Measurements from ENCODE around the gene BBS1. TPM values are rescaled to one million over a fixed set of nuclear protein-coding genes. Genes with fewer than 3 reads are reported as not detected.
A peak's percentile ranks its signal among the peaks of the same experiment; 100 is the strongest.
"Not testable (repeated sequence)": the region's sequence is repeated elsewhere in the genome, so short reads cannot be mapped to it uniquely, and the experiment has no call there.

BBS1 gene
- total RNA-seq, 4 donors from 2014 or later = 9.7 to 45.8 (median 17.1) TPM

DNA sequence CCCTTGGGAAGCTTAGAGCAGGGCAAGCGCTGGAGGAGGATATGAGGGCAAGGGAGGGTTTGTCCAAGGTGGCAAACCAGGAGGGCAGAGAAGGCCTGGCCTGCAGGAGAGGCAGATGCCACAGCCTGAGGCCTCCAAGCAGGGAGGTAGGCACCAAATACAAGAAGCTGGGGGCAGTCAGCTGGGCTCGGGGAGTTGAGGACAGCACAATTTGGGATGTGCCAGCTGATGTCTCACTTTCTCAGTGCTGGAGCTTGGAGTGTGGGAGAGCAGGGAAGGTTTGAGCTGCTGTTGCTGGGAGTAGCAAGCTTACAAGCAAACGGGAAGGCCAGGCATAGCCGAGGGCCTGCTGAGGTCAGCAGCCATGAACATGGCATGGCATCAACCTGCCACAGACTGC lies 31.5 kb downstream of the BBS1 start:
- Histone ChIP-seq H3K36me3 (peaks cover 0 to 65% (median 0%) of the 10 kb centered on the region in 3 donors), H3K9me3 (no peaks in the 10 kb centered on the region), H3K27me3 (no peaks in the 10 kb centered on the region), H3K4me1 (peaks cover 7 to 36% (median 24%) of the 10 kb centered on the region in 3 donors), H3K4me3 (no peak overlapping the region), H3K27ac (no peak overlapping the region)
- TF ChIP-seq CTCF (IDR thresholded peaks at IDR 0.05) (no peak), POLR2A (IDR thresholded peaks at IDR 0.05) (no peak)
- DNase-seq = no peak
- intact Hi-C loops (cut with DNase I) = no loop called here
- WGBS, 2 donors = 79 to 80% methylated on average over 2 to 4 of the region's 4 CpGs

- WGBS, 2 donors = 69 to 77% methylated on average over 10 of the region's 10 CpGs
- Histone ChIP-seq H3K9me3 (no peaks in the 10 kb centered on the region), H3K4me3 (no peak overlapping the region), H3K27ac (no peak overlapping the region), H3K4me1 (peaks cover 7 to 40% (median 26%) of the 10 kb centered on the region in 3 donors), H3K27me3 (no peaks in the 10 kb centered on the region), H3K36me3 (peaks cover 0 to 61% (median 0%) of the 10 kb centered on the region in 3 donors)
- TF ChIP-seq POLR2A (IDR thresholded peaks at IDR 0.05) (no peak), CTCF (IDR thresholded peaks at IDR 0.05) (no peak)
- DNase-seq = no peak
- intact Hi-C loops (cut with DNase I) = no loop called here
Measured at GRCh38 chr11:66542362-66542761, 31.9 kb downstream of the BBS1 start.

- no peak for DNase-seq
- Histone ChIP-seq H3K9me3 (no peaks in the 10 kb centered on the region), H3K4me1 (peaks cover 7 to 40% (median 26%) of the 10 kb centered on the region in 3 donors), H3K4me3 (peak overlapping the region in 2 of 4 donors; percentile 2 to 41), H3K36me3 (peaks cover 0 to 49% (median 0%) of the 10 kb centered on the region in 3 donors), H3K27me3 (no peaks in the 10 kb centered on the region), H3K27ac (peak overlapping the region; percentile 15 to 70 (median 52))
- 48 to 81% methylated on average over 4 of the region's 26 CpGs for WGBS, 2 donors
- intact Hi-C loops (cut with DNase I) = no loop called here
- no peak for TF ChIP-seq POLR2A (IDR thresholded peaks at IDR 0.05)
- peak; percentile 25 to 49 (median 36) for TF ChIP-seq CTCF (IDR thresholded peaks at IDR 0.05)
Measured at GRCh38 chr11:66543263-66544107, 33.0 kb downstream of the BBS1 start.

DNA sequence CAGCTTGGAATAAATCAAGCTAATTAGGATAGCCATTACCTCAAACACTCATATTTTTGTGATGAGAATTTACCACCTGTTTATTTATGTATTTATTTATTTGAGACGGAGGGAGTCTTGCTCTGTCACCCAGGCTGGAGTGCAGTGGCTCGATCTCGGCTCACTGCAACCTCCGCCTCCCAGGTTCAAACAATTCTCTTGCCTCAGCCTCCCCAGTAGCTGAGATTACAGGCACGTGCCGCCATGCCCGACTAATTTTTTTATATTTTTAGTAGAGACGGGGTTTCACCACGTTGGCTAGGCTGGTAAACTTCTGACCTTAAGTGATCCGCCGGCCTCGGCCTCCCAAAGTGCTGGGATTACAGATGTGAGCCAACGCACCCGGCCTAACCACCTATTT lies 34.5 kb downstream of the BBS1 start:
- H3K9me3 ChIP-seq; H3K27me3 ChIP-seq; DNase-seq; intact Hi-C loops (cut with DNase I): not testable (repeated sequence)
- peaks cover 7 to 40% (median 26%) of the 10 kb centered on the region in 3 donors for H3K4me1 ChIP-seq
- peak overlapping the region in 3 of 4 donors; percentile 60 to 89 (median 86) for H3K27ac ChIP-seq
- 56 to 59% methylated on average over 14 of the region's 14 CpGs for WGBS, 2 donors
- H3K4me3 ChIP-seq = peak overlapping the region; percentile 68 to 90 (median 82)
- peaks cover 0 to 35% (median 0%) of the 10 kb centered on the region in 3 donors for H3K36me3 ChIP-seq

GRCh38 chr11:66545701-66546367 lies 35.4 kb downstream of the BBS1 start, which contains the start of gene ZDHHC24:
TSS of gene ZDHHC24 (minus strand) at chr11:66546048. CDS start at chr11:66546003, 45 bp downstream.
- Histone ChIP-seq H3K27ac (peak within 1 kb of the TSS; percentile 60 to 89 (median 84)), H3K4me3 (peak within 1 kb of the TSS; percentile 68 to 90 (median 82)), H3K4me1 (peaks cover 7 to 40% (median 26%) of the 10 kb centered on the region in 3 donors), H3K27me3 (no peaks in the 10 kb centered on the region), H3K36me3 (peaks cover 0 to 28% (median 0%) of the 10 kb centered on the region in 3 donors), H3K9me3 (no peaks in the 10 kb centered on the region)
- 0 to 2% methylated on average over 11 to 12 of the region's 71 CpGs for WGBS, 2 donors
- peak; percentile 81 for DNase-seq
- intact Hi-C loops (cut with DNase I) = no loop called here
- TF ChIP-seq POLR2A (IDR thresholded peaks at IDR 0.05) (peak in 2 of 4 donors; percentile 71 to 74), CTCF (IDR thresholded peaks at IDR 0.05) (no peak)
